Measurements from ENCODE around the gene MEIG1.
"Not testable (repeated sequence)": the region's sequence is repeated elsewhere in the genome, so short reads cannot be mapped to it uniquely, and the experiment has no call there.

Gene MEIG1

DNA sequence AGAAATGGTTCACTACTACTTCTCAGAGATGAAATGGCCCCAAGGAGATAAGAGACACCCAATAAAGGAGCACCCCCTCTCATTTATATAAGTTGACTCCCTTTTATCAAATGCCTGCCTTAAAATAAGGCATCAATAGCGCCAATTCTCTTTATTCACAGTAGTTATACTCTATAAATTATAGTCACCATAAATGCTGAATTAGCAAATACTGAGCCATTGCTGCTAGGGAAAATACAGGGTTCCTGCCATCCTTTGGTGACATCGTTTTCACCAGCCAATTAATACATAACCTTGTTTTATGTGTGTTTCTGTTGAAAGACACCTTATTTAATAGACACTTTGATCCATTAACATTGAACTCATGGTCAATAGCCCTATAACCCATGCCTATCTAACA is 33.9 kb upstream of the MEIG1 start:
- H3K9ac ChIP-seq (ENCODE audit: insufficient read length, low read depth) = no peak overlapping the region
- H3K4me1 ChIP-seq (ENCODE audit: insufficient read depth, insufficient read length) = no peaks in the 10 kb centered on the region
- DNase-seq (ENCODE audit: low read depth, low spot score) = no peak
- no peaks in the 10 kb centered on the region for H3K9me3 ChIP-seq (ENCODE audit: insufficient read depth, low read length)
- TF ChIP-seq YY1 (IDR thresholded peaks at IDR 0.05; ENCODE audit: insufficient read depth, insufficient read length) = no peak
- no peak for TF ChIP-seq SUZ12 (IDR thresholded peaks at IDR 0.05; ENCODE audit: extremely low read depth, insufficient read depth, insufficient read length)
- TF ChIP-seq ZNF274 (IDR thresholded peaks at IDR 0.05; ENCODE audit: low read depth, low read length) = no peak
- no peak overlapping the region for H3K4me3 ChIP-seq (ENCODE audit: insufficient read length, low read depth)
- H3K27me3 ChIP-seq (ENCODE audit: insufficient read depth, insufficient read length) = no peaks in the 10 kb centered on the region
- H3K36me3 ChIP-seq (ENCODE audit: insufficient read depth, insufficient read length, low read length) = peaks cover 50% of the 10 kb centered on the region

- H3K36me3 ChIP-seq (ENCODE audit: insufficient read depth, insufficient read length, low read length) = peaks cover 54% of the 10 kb centered on the region
- no peak overlapping the region for H3K9ac ChIP-seq (ENCODE audit: insufficient read length, low read depth)
- no peaks in the 10 kb centered on the region for H3K4me1 ChIP-seq (ENCODE audit: insufficient read depth, insufficient read length)
- TF ChIP-seq YY1 (IDR thresholded peaks at IDR 0.05; ENCODE audit: insufficient read depth, insufficient read length) (no peak), SUZ12 (IDR thresholded peaks at IDR 0.05; ENCODE audit: extremely low read depth, insufficient read depth, insufficient read length) (no peak), ZNF274 (IDR thresholded peaks at IDR 0.05; ENCODE audit: low read depth, low read length) (no peak)
- no peaks in the 10 kb centered on the region for H3K9me3 ChIP-seq (ENCODE audit: insufficient read depth, low read length)
- no peaks in the 10 kb centered on the region for H3K27me3 ChIP-seq (ENCODE audit: insufficient read depth, insufficient read length)
- DNase-seq (ENCODE audit: low read depth, low spot score) = no peak
- H3K4me3 ChIP-seq (ENCODE audit: insufficient read length, low read depth) = no peak overlapping the region
Measured at GRCh38 chr10:14926061-14926470, 33.1 kb upstream of the MEIG1 start.

GRCh38 chr10:14926722-14927416 is 32.3 kb upstream of the MEIG1 start:
- Histone ChIP-seq H3K36me3 (ENCODE audit: insufficient read depth, insufficient read length, low read length) (peaks cover 49% of the 10 kb centered on the region), H3K9ac (ENCODE audit: insufficient read length, low read depth) (no peak overlapping the region), H3K9me3 (ENCODE audit: insufficient read depth, low read length) (no peaks in the 10 kb centered on the region), H3K27me3 (ENCODE audit: insufficient read depth, insufficient read length) (no peaks in the 10 kb centered on the region), H3K4me3 (ENCODE audit: insufficient read length, low read depth) (no peak overlapping the region), H3K4me1 (ENCODE audit: insufficient read depth, insufficient read length) (no peaks in the 10 kb centered on the region)
- DNase-seq (ENCODE audit: low read depth, low spot score) = no peak
- TF ChIP-seq SUZ12 (IDR thresholded peaks at IDR 0.05; ENCODE audit: extremely low read depth, insufficient read depth, insufficient read length) (no peak), ZNF274 (IDR thresholded peaks at IDR 0.05; ENCODE audit: low read depth, low read length) (no peak), YY1 (IDR thresholded peaks at IDR 0.05; ENCODE audit: insufficient read depth, insufficient read length) (no peak)

DNA sequence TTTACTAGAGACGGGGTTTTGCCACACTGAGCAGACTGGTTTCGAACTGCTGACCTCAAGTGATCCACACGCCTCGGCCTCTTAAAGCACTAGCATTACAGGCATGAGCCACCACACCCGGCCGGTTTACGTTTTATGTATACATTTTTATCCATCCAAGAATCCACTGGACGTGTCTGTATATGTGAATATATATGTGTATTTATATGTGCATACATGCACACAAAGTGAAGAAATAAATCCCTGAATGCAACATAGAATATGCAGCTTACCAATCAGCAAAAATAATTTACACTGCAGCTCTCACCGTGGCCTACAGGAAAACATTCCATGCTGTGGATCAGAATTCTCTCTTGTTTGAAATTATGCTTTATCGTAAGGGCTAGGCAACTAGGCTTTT is 28.6 kb upstream of the MEIG1 start:
- Histone ChIP-seq H3K36me3 (ENCODE audit: insufficient read depth, insufficient read length, low read length) (peaks cover 54% of the 10 kb centered on the region), H3K9me3 (ENCODE audit: insufficient read depth, low read length) (no peaks in the 10 kb centered on the region), H3K27me3 (ENCODE audit: insufficient read depth, insufficient read length) (no peaks in the 10 kb centered on the region), H3K4me1 (ENCODE audit: insufficient read depth, insufficient read length) (no peaks in the 10 kb centered on the region), H3K9ac (ENCODE audit: insufficient read length, low read depth) (no peak overlapping the region), H3K4me3 (ENCODE audit: insufficient read length, low read depth) (no peak overlapping the region)
- DNase-seq (ENCODE audit: low read depth, low spot score) = no peak
- no peak for TF ChIP-seq SUZ12 (IDR thresholded peaks at IDR 0.05; ENCODE audit: extremely low read depth, insufficient read depth, insufficient read length)
- TF ChIP-seq YY1 (IDR thresholded peaks at IDR 0.05; ENCODE audit: insufficient read depth, insufficient read length) = no peak
- TF ChIP-seq ZNF274 (IDR thresholded peaks at IDR 0.05; ENCODE audit: low read depth, low read length) = no peak

DNA sequence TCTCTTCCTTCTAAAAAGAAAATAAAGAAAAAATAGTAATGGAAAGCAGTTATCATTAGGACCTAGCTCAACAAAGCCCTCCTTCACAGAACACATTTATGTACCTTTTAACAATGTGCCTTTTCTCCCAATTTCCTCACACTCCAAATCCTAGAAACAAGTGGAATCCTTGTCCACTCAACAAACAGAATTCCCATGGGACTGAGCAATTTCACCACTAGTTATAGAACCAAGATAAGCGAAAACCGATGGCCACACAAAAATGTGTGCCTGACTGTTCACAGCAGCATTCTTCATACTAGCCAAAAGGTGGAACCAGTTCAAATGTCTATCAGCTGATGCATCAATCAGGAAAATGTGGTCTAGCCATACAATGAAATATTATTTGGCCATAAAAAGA is 22.6 kb upstream of the MEIG1 start:
- DNase-seq (ENCODE audit: low read depth, low spot score) = no peak
- no peaks in the 10 kb centered on the region for H3K9me3 ChIP-seq (ENCODE audit: insufficient read depth, low read length)
- H3K36me3 ChIP-seq (ENCODE audit: insufficient read depth, insufficient read length, low read length) = peaks cover 28% of the 10 kb centered on the region
- no peaks in the 10 kb centered on the region for H3K27me3 ChIP-seq (ENCODE audit: insufficient read depth, insufficient read length)
- H3K9ac ChIP-seq (ENCODE audit: insufficient read length, low read depth) = no peak overlapping the region
- no peaks in the 10 kb centered on the region for H3K4me1 ChIP-seq (ENCODE audit: insufficient read depth, insufficient read length)
- no peak for TF ChIP-seq SUZ12 (IDR thresholded peaks at IDR 0.05; ENCODE audit: extremely low read depth, insufficient read depth, insufficient read length)
- no peak for TF ChIP-seq YY1 (IDR thresholded peaks at IDR 0.05; ENCODE audit: insufficient read depth, insufficient read length)
- no peak for TF ChIP-seq ZNF274 (IDR thresholded peaks at IDR 0.05; ENCODE audit: low read depth, low read length)
- no peak overlapping the region for H3K4me3 ChIP-seq (ENCODE audit: insufficient read length, low read depth)

- H3K4me3 ChIP-seq (ENCODE audit: insufficient read length, low read depth); DNase-seq (ENCODE audit: low read depth, low spot score); H3K9ac ChIP-seq (ENCODE audit: insufficient read length, low read depth); H3K27me3 ChIP-seq (ENCODE audit: insufficient read depth, insufficient read length); H3K9me3 ChIP-seq (ENCODE audit: insufficient read depth, low read length); H3K4me1 ChIP-seq (ENCODE audit: insufficient read depth, insufficient read length): not testable (repeated sequence)
- H3K36me3 ChIP-seq (ENCODE audit: insufficient read depth, insufficient read length, low read length) = peaks cover 20% of the 10 kb centered on the region
Measured at GRCh38 chr10:14938971-14939370, 20.2 kb upstream of the MEIG1 start.

DNA sequence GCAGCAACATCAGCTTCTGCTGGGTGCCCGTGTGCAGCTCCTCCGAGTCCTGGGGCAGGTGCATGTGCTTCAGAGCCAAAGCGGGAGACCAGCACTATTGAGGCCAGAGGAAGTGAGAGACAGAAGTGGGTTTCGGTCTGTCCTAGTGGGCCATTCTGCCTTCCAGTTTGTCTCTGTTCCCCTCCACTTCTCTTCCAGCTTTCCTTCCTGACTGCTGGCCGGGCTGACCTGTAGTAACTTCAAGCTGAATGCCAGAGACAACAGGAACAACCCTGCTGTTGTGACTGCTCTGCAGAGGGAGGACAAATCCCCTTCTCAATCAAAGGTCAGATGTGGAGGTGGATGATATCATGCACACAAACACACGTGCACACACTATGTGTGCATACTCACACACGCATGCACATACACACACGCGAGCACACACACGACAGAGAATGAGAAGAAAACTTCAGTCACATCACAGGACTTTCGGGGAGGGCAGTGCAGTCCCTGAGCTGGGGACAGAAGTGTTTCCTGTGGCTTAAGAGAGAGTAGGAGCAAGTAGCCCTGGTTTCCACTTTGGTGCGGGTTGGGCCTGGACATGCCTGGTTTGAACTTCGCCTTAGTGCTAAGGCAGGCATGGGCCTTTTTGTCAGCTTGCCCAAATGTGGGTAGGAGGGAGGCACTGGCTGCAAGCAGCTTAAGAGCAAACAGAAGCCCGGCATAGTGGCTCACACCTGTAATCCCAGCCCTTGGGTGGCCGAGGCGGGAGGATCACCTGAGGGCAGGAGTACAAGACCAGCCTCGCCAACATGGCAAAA is 16.8 kb upstream of the MEIG1 start:
- H3K27me3 ChIP-seq (ENCODE audit: insufficient read depth, insufficient read length); DNase-seq (ENCODE audit: low read depth, low spot score); H3K9ac ChIP-seq (ENCODE audit: insufficient read length, low read depth); H3K9me3 ChIP-seq (ENCODE audit: insufficient read depth, low read length); H3K4me1 ChIP-seq (ENCODE audit: insufficient read depth, insufficient read length); H3K4me3 ChIP-seq (ENCODE audit: insufficient read length, low read depth): not testable (repeated sequence)
- H3K36me3 ChIP-seq (ENCODE audit: insufficient read depth, insufficient read length, low read length) = peaks cover 38% of the 10 kb centered on the region

- H3K36me3 ChIP-seq (ENCODE audit: insufficient read depth, insufficient read length, low read length) = peaks cover 44% of the 10 kb centered on the region
- not testable (repeated sequence) for H3K9me3 ChIP-seq (ENCODE audit: insufficient read depth, low read length); H3K4me3 ChIP-seq (ENCODE audit: insufficient read length, low read depth); H3K4me1 ChIP-seq (ENCODE audit: insufficient read depth, insufficient read length); H3K9ac ChIP-seq (ENCODE audit: insufficient read length, low read depth); H3K27me3 ChIP-seq (ENCODE audit: insufficient read depth, insufficient read length); DNase-seq (ENCODE audit: low read depth, low spot score)
Measured at GRCh38 chr10:14942950-14943338, 16.2 kb upstream of the MEIG1 start.

Data from NT2/D1 (cell line).